ENCODE data around the gene SPRED3. TPM values are rescaled to one million over a fixed set of nuclear protein-coding genes. Genes with fewer than 3 reads are reported as not detected.

SPRED3 gene
- total and polyA plus RNA-seq, 9 of the 15 experiments (the other 6 are each of a cell fraction or from before 2014, with no cell fraction given): 0.05 to 1.3 (median 0.36) TPM

GRCh38 chr19:38402967-38403674, 14.6 kb downstream of the SPRED3 start, which contains the start of gene FAM98C (continued):
- TF ChIP-seq NEUROD1 (IDR thresholded peaks at IDR 0.05; ENCODE audit: borderline replicate concordance, low read depth, low read length, partially characterized antibody) (peak; percentile 89), TAF15 (IDR thresholded peaks at IDR 0.05; ENCODE audit: low read depth, low read length) (no peak), GMEB1 (CRISPR knock-in tag; IDR thresholded peaks at IDR 0.05) (peak; percentile 59), MYC (IDR thresholded peaks at IDR 0.05; ENCODE audit: low read depth, low read length) (peak; percentile 80), MYC (CRISPR knock-in tag; IDR thresholded peaks at IDR 0.05; ENCODE audit: borderline replicate concordance, low read depth) (no peak), THRA (IDR thresholded peaks at IDR 0.05) (no peak), ID3 (CRISPR knock-in tag; IDR thresholded peaks at IDR 0.05) (no peak), ID3 (tag; IDR thresholded peaks at IDR 0.05) (peak; percentile 77; the same call in 1 of the 2 replicates), RBM25 (IDR thresholded peaks at IDR 0.05; ENCODE audit: low read depth, low read length, severe bottlenecking) (peak; percentile 100), CAMTA2 (CRISPR knock-in tag; conservative IDR thresholded peaks at IDR 0.05) (no peak), AFF4 (CRISPR knock-in tag; IDR thresholded peaks at IDR 0.05) (no peak), SUPT5H (IDR thresholded peaks at IDR 0.05) (peak; percentile 57), NR2C2 (CRISPR knock-in tag; IDR thresholded peaks at IDR 0.05) (peak; percentile 44; the same call in 1 of the 2 replicates), NR2C2 (tag; IDR thresholded peaks at IDR 0.05) (no peak), CTBP1 (IDR thresholded peaks at IDR 0.05; ENCODE audit: borderline replicate concordance) (peak; percentile 82), ZNF644 (tag; IDR thresholded peaks at IDR 0.05; ENCODE audit: low read depth) (no peak), MEF2D (tag; conservative IDR thresholded peaks at IDR 0.05; ENCODE audit: low read depth) (no peak), NFATC3 (IDR thresholded peaks at IDR 0.05) (no peak)
